G401 (cell line): ENCODE data around the gene FAM174C. TPM values are rescaled to one million over a fixed set of nuclear protein-coding genes. Genes with fewer than 3 reads are reported as not detected.
"Not testable (repeated sequence)": the region's sequence is repeated elsewhere in the genome, so short reads cannot be mapped to it uniquely, and the experiment has no call there.

Experiments
- DNase-seq: peaks from one replicate; pipeline ENCODE4 v3.0.0-alpha.2; 2015; ENCODE audit warnings: low spot score
- in situ Hi-C: cut with HindIII; loops from 2 replicates; pipeline ENCODE4 v1.10.0; 2016; ENCODE audit warnings: low sequenced_read_pairs, mixed read lengths
- total RNA-seq: library from RNA; depleted of rRNA; stranded (reverse); fragments of >200 nt; shearing (Covaris generic); gene quantifications from 2 replicates; pipeline ENCODE4 v1.2.3, GENCODE V29; 2014

The FAM174C gene
- total RNA-seq, 1 experiment from 2014 or later, result 37.9 TPM

DNA sequence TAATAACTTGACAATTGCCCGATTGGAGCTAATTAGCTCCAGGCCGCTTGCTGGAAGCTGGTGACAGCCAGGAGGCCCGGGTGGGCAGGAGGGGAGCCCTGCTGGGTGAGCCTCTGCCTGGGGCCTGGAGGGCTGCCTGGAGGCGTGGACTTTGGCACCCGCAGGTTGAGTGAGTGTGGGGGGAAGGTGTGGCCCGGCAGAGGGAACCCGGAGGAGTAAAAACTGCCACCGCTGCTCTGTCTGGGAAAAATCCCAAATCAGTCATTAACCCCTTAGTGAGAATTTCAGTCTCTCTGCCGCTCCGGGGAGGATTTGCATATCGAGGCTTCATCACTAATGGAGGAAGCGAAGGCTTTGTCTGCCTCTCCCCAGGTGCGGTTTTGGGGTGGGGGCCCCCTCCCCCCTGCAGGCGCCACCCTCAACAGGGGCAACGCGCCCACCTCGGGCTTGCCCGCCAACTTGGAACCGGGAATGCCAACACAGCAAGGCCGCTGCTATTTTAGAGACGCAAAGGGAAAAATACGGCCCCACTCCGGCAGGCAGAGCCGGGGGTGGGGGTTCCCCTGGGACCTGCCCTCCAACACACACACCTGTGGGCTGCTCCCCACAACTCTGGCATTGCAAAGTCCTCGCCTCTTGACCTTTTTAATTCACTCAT is 16.6 kb downstream of the FAM174C start:
- in situ Hi-C loops, result no loop called here
- peak; percentile 14 for DNase-seq

GRCh38 chr19:1292419-1293151 is 17.3 kb downstream of the FAM174C start:
- DNase-seq, result no peak
- in situ Hi-C loops, result no loop called here

GRCh38 chr19:1293782-1294604 is 18.7 kb downstream of the FAM174C start:
- DNase-seq, result no peak
- in situ Hi-C loops, result no loop called here

GRCh38 chr19:1294688-1295087 is 19.4 kb downstream of the FAM174C start:
- in situ Hi-C loops, result no loop called here

GRCh38 chr19:1295169-1296012 is 20.1 kb downstream of the FAM174C start:
- in situ Hi-C loops, result no loop called here
- DNase-seq, result no peak

More at GRCh38 chr19:1294688-1295087, 19.4 kb downstream of the FAM174C start:
- no peak for DNase-seq

GRCh38 chr19:1296078-1296477 is 20.7 kb downstream of the FAM174C start:
- in situ Hi-C loops, result no loop called here
- DNase-seq, result no peak

- in situ Hi-C loops, result no loop called here
- DNase-seq, result no peak
Observed at GRCh38 chr19:1296575-1297271, 21.4 kb downstream of the FAM174C start.

DNA sequence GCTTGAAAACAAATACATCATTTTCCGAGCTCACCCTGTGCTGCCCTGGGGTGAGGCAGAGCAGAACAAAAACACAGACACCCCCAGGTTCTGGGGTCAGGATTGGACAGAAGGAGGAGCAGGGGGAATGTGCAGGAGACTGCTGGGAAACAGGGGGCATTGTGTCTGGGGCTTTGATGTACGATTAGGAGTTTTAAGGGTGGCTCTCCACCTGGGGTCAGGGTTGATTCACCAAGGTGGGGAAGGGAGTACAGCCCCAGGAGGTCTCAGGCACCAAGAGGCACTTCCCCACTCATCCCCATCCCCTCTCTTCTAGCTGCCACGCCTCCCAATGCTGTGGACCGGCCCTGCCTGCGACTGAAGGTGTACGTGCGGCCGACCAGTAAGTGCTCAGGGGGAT is 22.9 kb downstream of the FAM174C start:
- in situ Hi-C loops, result no loop called here
- no peak for DNase-seq

GRCh38 chr19:1299801-1300200 is 24.5 kb downstream of the FAM174C start:
- no peak for DNase-seq
- in situ Hi-C loops, result no loop called here

DNA sequence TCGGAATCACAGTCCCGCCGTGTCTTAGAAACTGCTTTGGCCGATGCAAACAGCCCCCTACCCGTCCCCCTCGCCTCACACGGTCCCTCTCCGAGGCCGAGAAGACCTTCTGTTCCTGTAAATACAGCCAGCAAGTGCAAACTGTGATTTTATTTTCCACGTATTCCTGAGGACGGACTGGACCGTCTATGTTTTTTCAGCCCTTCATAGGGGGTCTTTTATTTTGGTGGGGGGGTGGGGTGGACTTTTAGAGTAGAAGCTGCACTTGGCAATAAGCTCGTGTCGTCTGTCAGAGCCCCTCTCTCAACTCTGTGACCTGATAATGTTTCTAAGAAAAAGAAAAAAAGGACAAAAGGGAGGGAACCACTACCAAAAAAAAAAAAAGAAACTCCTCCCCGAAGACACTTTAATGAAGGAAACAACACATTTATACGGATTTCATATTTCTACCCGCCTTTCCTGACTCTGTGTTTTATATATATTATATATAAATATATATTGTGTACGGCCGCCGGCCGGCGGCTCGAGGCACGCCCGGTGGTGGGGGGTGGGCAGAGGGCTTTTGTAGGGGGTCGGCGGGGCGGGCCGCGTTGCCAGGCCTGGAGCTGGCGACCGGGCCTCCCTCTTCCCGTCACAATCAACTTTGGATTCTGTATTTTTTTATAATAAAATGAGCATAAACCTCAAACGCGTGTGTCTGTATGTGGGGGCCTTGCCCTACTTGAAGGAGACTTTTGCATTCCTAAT is 25.6 kb downstream of the FAM174C start:
- in situ Hi-C loops, result no loop called here
- no peak for DNase-seq

DNA sequence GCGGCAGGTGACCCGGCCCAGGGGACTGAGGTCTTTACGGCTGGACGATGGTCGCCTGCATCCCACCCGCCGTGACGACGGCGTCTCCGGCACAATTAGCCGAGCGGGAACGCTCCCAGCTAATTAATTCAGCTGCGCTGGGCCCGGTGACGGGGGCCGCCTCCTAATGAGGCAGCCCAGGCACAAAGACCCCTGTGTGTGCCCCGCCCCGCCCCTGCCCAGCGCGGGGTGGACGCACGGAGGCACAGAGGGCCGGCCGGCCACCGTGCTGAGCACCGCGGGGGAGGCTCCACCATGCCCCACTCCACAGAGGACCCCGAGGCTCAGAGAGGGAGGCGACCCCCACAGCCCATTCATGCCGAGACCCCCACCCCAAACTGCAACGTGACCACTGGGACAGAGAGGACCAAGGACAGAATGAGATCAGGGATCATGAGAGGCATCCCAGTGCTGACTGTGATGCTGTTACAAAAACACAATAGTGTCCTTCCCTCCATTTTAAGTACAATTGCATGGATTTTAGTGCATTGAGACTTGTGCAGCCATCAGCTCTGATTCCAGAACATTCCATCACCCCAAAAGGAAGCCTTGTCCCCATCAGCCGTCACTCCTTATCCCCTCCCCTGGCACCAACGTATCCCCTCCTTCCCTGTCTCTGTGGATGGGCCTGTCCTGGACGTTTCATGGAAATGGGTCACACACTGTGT is 27.4 kb downstream of the FAM174C start:
- DNase-seq, result no peak
- in situ Hi-C loops, result no loop called here

- in situ Hi-C loops, result no loop called here
- no peak for DNase-seq
Observed at GRCh38 chr19:1304197-1304924, 29.0 kb downstream of the FAM174C start.

DNA sequence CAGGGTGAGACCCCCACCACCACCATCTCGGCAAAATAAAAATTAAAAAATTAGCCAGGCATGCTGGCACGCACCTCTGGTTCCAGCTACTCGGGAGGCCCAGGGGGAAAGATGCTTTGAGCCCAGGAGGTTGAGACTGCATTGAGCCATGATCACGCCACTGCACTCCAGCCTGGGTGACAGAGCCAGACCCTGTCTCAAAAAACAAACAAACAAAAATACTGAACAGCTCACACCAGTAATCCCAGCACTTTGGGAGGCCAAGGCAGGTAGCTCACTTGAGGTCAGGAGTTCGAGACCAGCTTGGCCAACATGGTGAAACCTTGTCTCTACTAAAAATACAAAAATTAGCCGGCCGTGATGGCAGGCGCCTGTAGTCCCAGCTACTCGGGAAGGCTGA is 30.0 kb downstream of the FAM174C start:
- in situ Hi-C loops, result not testable (repeated sequence)

DNA sequence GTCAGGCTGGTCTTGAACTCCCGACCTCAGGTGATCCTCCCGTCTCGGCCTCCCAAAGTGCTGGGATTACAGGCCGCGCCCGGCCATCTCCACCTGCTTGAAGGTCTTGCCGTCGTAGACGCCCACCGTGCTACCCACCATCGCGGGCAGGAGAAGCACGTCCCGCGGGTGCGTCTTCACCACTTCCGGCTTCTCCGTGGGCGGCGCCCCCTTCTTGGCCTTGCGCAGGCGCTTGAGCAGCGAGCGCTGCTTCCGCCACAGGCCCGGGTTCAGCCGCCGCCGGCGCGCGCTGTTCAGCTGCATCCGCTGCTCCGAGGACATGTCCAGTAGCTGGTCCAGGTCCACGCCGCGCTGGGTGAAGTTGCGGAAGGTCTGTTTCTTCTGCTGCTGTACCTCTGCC is 32.0 kb downstream of the FAM174C start:
- in situ Hi-C loops, result no loop called here
- DNase-seq, result no peak

More for the DNA sequence above, 30.0 kb downstream of the FAM174C start:
- not testable (repeated sequence) for DNase-seq

DNA sequence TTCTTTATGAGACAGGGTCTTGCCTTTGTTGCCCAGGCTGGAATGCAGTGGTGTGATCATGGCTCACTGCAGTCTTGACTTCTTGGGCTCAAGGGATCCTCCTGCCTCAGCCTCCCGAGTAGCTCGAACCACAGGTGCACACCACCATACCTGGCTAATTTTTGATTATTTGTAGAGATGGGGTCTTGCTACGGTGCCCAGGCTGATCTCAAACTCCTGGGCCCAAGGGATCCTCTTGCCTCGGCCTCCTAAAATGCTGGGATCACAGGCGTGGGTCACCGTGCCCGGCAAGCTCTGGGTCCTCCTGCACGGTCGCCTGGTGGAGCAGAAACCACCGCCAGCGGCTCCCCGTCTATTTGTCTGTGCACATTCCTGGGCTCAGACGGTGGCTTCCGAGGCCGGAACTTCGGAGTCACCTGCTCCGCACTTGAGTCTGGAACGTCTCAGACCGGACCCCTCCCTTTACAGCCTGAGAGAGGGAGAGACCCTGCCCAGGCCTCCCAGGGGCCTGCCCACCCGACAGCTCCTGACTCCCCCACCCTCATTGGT is 32.5 kb downstream of the FAM174C start:
- no peak for DNase-seq
- in situ Hi-C loops, result no loop called here

DNA sequence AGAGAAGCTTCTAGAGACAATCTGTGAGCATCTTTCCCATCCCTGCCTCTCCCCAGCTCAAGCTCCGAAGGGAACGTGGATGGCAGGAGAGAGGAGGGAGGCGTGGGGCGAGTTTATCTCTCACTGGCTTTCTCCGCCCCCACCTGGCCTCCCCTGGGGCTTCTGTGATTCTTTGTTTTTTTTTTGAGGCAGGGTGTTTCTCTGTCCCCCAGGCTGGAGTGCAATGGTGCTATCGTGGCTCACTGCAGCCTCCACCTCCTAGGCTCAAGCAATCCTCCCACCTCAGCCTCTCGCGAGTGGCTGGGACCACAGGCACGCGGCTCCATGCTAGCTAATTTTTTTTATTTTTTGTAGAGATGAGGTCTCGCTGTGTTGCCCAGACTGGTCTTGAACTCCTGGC is 33.4 kb downstream of the FAM174C start:
- DNase-seq, result no peak
- in situ Hi-C loops, result no loop called here
